ENCODE data around the gene DAND5.

Gene DAND5

DNA sequence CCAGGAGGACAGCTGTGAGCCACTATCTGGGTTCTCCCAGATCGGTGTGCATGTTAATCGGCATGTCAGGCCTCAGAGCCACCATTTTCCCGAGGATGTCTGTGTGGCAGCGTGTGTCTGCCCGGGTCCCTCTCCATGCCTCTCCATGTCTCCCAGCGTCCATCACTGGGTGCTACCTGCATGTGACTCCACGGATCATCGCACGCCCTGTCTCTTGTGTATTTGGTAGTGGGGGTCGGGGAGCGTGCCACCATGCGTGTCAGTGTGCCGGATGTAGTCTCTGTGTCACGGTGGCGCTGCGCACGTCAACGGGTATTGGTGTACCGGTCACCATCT, 31.8 kb downstream of the DAND5 start:
- no peak overlapping the region for H3K4me3 ChIP-seq (ENCODE audit: low read depth, low read length)
- no peak for DNase-seq (ENCODE audit: low read depth)
- TF ChIP-seq, protein P1, sequence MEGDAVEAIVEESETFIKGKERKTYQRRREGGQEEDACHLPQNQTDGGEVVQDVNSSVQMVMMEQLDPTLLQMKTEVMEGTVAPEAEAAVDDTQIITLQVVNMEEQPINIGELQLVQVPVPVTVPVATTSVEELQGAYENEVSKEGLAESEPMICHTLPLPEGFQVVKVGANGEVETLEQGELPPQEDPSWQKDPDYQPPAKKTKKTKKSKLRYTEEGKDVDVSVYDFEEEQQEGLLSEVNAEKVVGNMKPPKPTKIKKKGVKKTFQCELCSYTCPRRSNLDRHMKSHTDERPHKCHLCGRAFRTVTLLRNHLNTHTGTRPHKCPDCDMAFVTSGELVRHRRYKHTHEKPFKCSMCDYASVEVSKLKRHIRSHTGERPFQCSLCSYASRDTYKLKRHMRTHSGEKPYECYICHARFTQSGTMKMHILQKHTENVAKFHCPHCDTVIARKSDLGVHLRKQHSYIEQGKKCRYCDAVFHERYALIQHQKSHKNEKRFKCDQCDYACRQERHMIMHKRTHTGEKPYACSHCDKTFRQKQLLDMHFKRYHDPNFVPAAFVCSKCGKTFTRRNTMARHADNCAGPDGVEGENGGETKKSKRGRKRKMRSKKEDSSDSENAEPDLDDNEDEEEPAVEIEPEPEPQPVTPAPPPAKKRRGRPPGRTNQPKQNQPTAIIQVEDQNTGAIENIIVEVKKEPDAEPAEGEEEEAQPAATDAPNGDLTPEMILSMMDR (IDR thresholded peaks at IDR 0.05; ENCODE audit: insufficient read depth, low read depth, low read length, missing control alignments) = no peak

DNA sequence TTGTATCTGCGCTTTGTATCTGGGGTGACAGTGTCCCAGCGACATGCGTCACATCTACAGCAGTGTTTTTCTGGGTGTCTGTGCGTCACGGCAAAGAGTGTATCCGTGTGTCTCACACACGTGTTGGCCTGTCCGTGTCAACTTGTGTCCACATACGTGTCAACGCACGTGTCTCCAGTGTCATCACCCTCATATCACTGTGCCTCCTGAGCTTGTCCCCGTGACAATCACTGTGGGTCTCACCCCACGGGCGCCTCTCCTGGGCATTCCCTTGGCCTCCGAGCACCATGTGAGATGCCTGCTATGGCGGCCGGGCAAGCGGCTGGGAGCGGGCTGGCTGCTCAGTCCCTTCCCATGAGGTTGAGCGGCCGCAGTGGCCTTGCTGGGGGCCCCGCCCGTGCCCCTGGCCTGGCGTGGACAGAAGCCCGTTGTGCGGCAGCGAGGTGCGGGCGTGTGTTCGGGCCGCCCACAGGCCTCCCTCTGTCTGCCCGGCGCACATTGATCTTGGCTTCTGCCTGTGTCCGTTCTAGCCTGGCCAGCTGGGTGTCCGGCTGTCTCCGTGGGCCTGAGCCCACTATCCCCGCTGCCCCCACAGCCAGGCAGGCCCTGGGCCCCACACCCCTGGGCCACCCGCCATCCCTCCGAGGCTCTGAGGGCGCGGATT, 32.3 kb downstream of the DAND5 start:
- H3K4me3 ChIP-seq (ENCODE audit: low read depth, low read length) = no peak overlapping the region
- TF ChIP-seq, protein P1 (IDR thresholded peaks at IDR 0.05; ENCODE audit: insufficient read depth, low read depth, low read length, missing control alignments) = no peak
- no peak for DNase-seq (ENCODE audit: low read depth)

- no peak for DNase-seq (ENCODE audit: low read depth)
- H3K4me3 ChIP-seq (ENCODE audit: low read depth, low read length) = no peak overlapping the region
- TF ChIP-seq, protein P1 (IDR thresholded peaks at IDR 0.05; ENCODE audit: insufficient read depth, low read depth, low read length, missing control alignments) = no peak
Measured at GRCh38 chr19:13002166-13002898, 33.0 kb downstream of the DAND5 start.

DNA sequence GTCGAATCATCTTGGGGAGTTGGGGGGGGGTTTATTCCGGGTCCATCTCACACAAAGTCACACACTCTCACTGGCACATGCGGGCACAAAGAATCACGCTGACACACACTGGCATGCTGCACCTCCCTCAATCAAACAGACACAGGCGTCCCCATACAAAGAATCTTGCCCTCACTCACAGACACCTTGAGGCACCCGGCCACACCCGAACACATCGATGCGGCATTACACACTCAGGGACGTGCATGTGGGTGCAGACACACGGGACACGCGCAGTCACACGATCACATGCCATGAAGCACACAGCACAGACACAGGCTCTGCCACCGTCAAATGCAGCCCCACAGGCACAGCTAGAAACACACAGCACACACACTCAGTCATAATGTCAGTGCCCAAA, 33.7 kb downstream of the DAND5 start:
- H3K4me3 ChIP-seq (ENCODE audit: low read depth, low read length) = no peak overlapping the region
- TF ChIP-seq, protein P1 (IDR thresholded peaks at IDR 0.05; ENCODE audit: insufficient read depth, low read depth, low read length, missing control alignments) = no peak
- no peak for DNase-seq (ENCODE audit: low read depth)

GRCh38 chr19:13004273-13004672, 34.9 kb downstream of the DAND5 start:
- no peak overlapping the region for H3K4me3 ChIP-seq (ENCODE audit: low read depth, low read length)
- no peak for DNase-seq (ENCODE audit: low read depth)
- TF ChIP-seq, protein P1 (IDR thresholded peaks at IDR 0.05; ENCODE audit: insufficient read depth, low read depth, low read length, missing control alignments) = no peak

DNA sequence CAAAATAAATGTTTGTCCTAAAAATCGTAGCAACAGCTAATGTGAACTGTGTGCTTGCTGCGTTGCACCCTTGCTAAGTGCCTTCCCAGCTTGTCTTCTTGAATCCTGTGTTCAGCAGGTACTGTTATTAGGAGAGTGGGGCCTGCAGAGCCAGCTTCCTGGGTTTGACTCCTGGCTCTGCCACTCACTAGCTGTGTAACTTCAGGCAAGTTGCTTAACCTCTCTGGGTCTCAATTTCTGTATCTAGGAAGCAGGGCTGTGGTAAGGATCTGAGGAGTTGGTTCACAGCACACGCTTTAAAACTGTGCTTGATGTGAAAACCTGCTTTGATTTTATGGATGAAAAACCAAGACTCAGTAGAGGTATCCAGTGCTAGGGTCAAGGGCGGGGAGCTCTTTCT, 35.9 kb downstream of the DAND5 start:
- no peak for DNase-seq (ENCODE audit: low read depth)
- H3K4me3 ChIP-seq (ENCODE audit: low read depth, low read length) = no peak overlapping the region
- TF ChIP-seq, protein P1 (IDR thresholded peaks at IDR 0.05; ENCODE audit: insufficient read depth, low read depth, low read length, missing control alignments) = no peak

All from GM12865 (cell line).